HG03196 (cell line): ENCODE data around the gene ZNF48.
A peak's percentile ranks its signal among the peaks of the same experiment; 100 is the strongest.
"Not testable (repeated sequence)": the region's sequence is repeated elsewhere in the genome, so short reads cannot be mapped to it uniquely, and the experiment has no call there.

ENCODE experiments used
- ATAC-seq: cut with Tn5 transposase; IDR thresholded peaks from one replicate; pipeline ENCODE4 v1.9.1; 2021; ENCODE audit not compliant: unreplicated experiment

Gene ZNF48

DNA sequence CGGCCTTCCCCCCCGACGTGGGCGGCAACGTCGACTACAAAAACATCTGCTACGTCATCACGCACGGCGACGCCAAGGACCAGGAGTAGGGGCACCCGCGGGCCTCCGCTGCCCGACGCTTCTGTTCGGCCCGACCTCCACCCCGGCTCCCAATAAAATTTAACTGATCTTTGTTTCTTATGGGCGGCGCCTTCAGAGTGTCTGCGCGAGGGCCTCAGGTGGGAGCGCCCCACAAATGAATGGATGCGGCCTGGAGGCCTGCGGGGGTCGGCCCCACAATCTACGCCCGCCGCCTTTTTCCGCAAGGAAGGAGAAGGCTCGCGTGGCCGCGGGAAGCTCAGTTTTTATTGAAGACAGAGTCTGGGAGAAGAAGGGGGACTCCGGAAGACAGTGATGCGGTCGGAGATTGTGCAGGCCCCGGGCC, 17.4 kb upstream of the ZNF48 start:
- peak; percentile 29 for ATAC-seq

DNA sequence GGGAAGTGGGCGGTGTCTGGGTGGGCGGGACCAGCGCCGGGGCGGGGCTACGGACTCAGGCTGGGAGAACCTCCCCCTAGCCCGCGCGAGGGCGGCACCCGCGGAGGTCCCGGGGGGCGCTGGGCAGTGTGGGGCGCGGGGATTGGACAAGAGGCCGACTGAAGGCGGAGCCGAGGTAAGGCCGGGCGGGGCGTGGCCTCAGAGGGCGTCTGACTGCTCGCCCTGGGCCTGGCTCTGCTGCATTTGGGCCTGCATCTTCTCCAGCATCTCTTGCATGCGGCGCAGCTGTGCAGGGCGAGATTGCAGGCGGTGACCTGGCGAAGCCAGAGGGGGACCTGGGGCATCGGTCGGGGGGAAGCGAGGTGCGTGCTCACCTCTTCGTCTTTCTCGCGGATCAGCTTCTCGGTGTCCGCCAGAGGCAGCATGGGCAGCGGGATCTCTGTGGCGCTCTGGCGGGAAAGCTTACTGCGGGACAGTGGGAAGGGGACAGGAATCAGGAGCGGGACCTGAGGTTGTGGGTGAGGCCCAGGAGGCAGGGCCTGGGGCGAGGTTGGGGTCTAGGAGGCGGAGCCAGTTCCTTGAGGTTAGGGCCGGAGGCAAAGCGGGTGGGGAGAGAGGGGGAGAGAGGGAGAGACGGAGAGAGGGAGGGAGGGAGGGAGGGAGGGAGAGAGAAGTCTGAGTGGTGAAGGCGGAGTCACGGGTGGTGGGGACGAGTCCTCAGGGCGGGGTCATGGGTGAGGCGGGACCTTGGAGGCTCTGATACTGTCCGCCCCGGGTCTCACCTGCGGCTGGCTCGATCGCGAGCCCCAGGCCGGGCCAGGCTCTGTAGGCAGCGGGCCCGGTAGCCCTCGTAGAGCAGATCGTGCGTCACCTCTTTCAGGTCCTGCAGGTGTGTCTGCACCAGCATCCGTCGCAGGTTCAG, 16.7 kb upstream of the ZNF48 start:
- ATAC-seq: peak; percentile 86

DNA sequence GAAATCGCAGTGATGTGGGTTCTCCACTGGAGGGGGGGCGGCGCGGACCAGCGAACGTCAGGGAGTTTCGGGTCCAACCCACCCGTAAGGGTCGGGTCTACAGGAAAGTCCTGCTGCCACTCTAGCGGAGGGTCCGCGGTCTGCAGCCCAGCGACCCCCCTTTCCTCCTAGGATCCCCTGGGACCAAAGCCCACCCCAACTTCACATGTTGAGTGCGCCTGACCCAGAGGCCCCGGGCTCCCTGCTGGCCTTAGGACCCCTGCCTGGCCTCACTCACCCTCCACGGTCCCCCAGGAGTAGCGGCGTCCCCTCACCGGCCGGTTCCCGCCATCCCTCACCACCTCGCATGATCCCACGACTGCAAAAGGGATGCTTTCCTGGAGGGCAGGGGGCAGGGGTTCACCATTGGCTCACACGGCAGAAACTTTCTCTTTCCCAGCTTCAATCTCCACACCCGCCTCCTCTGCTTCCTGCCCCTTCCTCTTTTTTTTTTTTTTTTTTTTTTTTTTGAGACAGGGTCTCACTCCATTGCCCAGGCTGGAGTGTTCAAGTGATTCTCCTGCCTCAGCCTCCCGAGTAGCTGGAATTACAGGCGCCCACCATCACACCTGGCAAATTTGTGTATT, 15.9 kb upstream of the ZNF48 start:
- ATAC-seq: peak; percentile 1

DNA sequence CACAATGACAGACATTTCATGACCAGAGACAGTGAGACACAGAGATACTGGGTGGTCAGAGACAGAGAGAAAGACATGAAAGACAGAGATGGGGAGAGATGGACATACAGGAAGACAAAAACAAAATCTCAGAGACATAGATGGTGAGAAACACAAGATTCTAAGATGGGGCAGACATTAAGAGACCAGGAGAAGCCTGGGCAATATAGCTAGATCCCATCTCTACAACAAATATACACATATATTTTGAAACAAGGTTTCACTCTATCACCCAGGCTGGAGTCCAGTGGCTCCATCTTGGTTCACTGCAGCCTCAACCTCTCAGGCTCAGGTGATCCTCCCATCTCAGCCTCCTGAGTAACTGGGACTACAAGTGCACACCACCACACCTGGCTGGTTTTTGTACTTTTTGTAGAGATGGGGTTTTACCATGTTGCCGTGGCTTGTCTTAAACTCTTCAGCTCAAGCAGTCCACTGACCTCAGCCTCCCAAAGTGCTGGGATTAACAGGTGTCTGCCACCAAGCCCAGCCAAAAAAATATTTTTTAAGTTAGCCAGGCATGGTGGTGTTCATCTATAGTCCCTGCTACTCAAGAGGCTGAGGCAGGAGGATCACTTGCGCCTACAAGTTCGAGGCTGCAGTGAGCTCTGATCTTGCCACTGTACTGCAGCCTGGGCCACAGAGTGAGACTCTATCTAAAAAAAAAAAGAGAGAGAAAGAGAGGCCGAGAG, 15.0 kb upstream of the ZNF48 start:
- ATAC-seq: no peak

DNA sequence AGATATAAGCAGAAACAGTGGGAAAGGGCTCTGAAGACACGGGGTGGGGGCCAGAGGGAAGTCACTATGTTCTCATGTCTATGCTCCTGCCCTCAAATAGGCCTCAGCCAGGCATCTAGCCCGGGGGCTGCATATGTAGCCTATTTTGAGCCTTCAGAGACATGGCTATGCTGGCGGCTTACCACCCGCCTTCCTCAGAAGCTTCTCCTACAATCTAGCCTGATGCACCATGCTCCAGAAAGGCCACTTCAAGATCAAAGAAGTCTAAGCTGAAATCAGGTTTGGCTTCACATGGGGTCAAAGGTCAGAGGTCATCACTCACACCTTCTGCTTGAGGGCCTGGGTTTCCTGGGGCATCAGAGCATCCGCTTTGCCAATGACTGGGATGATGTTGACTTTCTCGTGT, 14.4 kb upstream of the ZNF48 start:
- no peak for ATAC-seq

DNA sequence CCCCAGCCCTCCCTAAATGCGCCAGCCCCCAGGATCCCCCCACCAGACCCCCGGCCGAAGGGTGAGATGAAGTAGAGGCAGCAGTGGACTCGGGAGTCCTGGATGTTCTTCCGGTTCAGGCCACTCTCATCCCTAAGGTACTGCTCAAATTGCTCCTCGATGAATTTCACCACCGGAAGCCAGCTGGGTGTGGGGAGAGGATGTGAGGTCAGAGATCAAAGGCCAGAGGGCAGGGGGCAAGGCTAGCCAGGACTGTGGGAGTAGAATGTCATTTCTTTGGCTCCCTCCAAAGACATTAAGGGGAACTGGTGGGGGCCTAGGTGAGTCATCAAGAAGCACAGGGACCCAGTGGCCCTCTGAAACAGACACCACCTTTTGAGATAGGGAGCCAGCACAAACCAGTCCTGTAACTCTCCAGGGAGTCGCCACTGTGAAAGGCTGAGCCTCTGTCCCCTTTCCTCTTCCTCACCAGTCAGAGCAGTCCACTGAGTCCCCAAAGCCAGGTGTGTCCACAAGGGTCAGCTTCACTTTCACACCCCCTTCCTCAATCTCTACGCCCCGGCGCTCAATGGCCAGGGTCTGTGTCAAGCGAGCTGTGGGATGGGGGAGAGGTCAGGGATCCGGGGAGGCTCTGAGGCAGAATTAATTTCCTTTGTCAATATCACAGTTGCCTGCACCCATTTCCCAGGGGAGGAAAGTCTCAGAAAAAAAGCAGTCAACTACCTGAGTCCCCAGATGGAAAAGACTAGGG, 13.8 kb upstream of the ZNF48 start:
- no peak for ATAC-seq

DNA sequence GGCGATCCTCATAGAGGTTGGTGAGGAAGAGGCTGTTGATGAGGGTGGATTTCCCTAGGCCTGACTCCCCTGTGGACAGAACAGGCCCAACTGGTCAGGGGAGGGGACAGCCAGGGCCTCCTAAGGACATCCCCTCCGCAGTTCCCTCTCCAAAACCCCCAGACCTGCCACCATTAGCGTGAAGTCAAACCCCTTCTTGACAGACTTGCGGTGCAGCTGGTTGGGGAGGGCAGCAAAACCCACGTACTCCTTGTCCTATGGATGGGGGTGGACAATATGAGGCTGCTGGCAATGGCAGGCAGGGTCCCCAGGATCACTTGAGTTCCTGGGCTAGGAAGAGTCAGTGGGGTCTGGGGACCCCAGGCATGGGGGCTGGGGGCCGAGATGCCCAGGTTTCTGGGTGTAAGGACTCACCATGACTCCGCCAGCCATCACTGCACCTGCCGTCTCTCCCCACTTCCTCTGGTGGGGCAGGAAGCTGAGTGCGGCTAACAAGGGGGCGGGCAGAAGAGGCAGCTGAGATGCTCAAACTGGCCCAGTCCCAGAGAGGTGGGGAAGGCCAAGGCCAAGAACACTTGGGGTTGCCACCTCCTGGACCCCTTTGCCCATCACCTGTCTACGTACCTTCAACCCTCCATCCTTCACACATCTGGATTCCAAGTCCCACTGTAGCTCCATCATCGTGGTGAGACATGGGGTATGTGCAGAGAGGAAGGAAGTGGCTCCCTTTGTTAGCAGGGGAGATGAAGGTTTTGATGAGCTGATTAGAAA, 12.9 kb upstream of the ZNF48 start, which contains the start of gene SEPTIN1:
SEPTIN1 (minus strand) TSS at position 451 of the 771 bp plus-strand sequence; CDS start at position 432, 19 bp downstream.
- no peak for ATAC-seq

DNA sequence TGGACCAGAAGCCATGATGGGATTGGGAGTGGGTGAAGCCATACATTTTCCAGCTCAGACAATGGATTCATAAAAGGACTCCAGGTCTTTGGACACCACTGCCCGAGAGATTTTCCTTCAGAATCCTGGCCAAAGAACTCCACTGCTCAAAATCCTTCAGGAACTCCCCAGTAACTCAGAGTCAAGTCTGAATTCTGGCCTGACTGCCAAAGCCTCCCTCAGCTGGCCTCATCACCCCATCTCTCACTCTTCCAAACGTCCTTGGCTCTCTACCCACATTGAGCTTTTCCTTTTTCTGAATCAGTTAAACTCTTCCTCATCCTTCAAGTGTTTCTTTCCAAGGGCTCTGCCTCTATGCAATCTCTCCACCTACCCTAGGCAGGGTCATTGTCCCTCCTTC, 11.7 kb upstream of the ZNF48 start:
- ATAC-seq: no peak

DNA sequence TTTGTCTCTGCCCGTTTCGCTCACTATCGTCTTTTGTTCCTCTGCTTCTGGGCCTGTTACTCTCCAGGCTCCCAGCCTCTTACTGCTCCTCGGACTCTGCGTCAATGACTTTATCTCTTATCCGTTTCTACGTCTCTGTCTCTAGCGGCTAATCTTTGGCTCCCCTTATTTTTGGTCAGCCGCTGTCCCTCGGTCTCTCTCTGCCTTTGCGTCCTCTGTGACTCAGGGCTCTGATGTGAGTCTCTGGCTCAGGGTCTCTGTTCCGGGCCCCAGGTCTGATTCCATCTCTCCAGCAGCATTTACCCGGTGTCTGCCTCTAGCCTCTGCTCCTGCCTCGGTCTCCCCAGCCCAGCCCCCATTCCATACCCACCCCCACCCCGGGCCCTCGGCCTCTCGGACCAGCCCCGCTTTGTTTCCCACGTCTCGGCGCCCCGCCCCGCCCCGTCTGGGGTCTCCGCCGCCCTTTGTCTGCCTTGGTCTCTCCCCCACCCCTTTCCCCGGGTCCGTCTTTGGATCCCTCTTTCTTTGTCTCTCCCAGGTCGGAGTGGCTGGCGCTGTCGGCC, 547 bp upstream of the ZNF48 start:
- no peak for ATAC-seq

DNA sequence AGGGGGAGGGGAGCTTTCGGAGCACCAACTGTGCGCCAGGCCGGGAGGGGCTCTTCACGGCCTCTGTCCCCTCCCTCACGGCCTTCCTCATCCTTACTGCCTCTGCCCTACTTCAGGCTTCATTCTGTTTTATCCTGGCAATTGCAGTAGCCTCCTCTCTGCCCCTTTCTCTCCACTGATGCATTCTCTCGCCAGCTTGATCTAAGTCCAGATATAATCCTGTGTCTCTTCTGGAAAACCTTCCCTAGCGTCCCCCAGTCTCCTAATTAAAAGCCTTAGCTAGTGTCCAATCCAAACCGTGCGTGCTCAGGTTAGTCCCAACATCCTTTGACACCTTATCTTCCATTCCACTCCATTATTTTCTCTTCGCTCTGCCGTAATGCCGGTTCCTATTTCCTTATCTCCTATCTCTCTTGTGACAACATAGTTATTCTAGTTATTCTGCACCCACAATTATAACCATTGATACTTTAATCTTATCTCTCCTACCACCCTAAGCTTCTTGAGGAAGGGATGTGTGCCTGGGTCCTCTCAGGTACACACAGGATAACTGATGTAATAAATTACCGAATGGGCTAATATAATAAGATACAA, 869 bp downstream of the ZNF48 start:
- ATAC-seq: peak; percentile 11

DNA sequence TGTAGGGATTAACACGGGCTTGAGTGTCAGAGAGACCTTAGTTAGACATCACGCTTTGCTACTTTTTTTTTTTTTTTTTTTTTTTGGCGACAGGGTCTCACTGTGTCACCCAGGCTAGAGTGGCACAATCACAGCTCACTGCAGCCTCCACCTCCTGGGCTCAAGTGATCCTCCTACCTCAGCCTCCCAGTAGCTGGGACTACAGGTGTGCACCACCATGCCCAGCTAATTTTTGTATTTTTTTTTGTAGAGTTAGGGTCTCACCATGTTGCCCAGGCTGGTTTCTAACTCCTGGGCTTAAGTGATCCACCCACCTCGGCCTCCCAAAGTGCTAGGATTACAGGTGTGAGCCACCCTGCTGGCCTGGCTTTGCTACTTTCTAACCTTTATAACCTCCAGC, 1.4 kb downstream of the ZNF48 start:
- not testable (repeated sequence) for ATAC-seq

DNA sequence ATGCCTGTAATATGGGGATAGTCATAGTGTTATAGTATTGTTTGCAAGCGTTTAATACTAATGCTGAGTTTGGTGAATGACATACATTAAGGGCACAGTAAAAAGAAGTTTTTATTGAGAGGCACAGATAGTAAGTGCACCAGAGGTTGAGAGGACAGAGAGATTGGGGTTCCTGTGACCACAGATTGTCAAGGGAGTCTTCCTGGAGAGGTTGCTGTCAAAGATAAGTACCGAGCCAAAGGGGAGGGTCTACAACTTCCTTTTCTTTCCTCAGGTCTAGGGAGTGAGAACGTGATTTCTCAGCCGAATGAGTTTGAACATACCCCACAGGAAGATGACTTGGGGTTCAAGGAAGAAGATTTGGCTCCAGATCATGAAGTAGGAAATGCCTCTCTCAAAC, 1.8 kb downstream of the ZNF48 start:
- no peak for ATAC-seq

DNA sequence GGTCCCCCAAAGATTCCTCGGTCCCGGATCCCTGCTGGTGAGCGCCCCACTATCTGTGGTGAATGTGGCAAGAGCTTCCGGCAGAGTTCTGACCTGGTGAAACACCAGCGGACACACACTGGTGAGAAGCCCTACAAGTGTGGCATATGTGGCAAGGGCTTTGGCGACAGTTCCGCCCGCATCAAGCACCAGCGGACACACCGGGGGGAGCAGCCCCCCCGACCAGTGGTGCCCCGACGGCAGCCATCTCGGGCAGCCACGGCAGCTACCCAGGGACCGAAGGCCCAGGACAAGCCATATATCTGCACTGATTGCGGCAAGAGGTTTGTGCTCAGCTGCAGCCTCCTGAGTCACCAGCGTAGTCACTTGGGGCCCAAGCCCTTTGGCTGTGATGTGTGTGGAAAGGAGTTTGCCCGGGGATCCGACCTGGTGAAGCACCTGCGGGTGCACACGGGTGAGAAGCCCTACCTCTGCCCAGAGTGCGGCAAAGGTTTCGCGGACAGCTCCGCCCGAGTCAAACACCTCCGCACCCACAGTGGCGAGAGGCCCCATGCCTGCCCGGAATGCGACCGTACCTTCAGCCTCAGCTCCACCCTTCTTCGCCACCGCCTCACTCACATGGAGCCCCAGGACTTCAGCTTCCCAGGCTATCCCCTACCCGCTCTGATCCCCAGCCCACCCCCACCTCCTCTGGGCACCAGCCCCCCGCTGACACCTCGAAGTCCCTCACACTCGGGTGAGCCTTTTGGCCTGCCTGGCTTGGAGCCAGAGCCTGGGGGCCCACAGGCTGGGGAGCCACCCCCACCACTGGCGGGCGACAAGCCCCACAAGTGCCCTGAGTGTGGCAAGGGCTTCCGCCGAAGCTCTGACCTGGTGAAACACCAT, 2.8 kb downstream of the ZNF48 start:
- ATAC-seq: no peak

DNA sequence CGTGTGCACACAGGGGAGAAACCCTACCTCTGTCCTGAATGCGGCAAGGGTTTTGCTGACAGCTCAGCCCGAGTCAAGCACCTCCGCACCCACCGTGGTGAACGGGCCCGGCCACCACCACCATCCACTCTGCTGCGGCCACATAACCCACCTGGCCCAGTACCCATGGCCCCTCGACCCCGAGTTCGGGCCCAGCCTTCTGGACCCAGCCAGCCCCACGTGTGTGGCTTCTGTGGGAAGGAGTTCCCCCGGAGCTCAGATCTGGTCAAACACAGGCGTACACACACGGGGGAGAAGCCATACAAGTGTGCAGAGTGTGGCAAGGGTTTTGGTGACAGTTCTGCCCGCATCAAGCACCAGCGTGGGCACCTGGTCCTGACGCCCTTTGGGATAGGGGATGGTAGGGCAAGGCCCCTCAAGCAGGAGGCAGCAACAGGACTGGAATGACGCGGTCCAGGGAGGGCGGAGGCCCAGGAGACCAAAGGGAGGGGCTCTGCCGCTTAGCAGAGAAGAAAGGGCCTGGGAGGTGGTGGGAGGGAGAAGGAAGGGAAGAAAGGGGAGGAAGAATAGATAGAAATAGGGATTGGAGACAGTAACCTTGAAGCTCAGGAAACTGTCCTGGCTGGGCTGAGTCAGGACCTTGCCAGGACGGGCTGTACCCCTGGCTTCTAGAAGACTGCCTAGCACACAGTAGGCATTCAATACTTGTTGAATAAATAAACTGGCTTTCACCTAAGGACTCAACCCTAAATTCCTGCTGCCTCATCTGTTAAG, 3.6 kb downstream of the ZNF48 start:
- ATAC-seq: no peak

DNA sequence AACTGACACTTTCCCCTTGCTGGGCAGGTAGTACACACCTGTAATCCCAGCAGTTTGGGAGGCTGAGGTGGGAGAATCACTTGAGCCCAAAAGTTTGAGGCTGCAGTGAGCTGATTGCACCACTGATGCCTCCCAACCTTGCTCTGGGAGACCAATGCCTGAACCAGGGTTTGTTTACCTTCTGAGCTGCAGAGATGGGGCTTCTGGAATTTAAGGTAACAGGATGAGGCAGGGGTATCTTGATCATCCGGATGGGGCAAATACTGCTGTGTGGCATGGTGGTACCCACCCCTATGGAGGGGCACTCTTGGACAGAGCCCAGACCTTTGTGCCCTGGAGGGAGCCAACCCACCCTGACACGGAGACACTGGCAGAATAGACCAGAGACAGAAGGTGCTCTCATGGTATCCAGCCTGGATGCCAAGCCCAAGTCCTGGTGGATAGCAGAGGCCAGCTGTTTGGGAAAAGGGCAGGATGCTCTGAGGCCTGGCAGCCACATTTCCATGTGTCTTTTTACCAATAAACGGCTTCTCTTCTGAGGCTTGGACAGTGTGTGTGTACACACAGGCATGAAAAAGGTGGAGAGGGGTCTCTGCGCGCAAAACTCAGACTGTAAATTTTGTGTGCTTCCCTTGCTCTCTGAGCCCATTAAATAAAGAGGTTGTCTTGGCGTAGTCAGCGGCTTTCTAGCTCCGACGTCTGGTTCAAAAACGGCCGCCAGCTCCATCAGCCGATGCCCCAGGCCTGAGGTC, 4.4 kb downstream of the ZNF48 start:
- no peak for ATAC-seq

DNA sequence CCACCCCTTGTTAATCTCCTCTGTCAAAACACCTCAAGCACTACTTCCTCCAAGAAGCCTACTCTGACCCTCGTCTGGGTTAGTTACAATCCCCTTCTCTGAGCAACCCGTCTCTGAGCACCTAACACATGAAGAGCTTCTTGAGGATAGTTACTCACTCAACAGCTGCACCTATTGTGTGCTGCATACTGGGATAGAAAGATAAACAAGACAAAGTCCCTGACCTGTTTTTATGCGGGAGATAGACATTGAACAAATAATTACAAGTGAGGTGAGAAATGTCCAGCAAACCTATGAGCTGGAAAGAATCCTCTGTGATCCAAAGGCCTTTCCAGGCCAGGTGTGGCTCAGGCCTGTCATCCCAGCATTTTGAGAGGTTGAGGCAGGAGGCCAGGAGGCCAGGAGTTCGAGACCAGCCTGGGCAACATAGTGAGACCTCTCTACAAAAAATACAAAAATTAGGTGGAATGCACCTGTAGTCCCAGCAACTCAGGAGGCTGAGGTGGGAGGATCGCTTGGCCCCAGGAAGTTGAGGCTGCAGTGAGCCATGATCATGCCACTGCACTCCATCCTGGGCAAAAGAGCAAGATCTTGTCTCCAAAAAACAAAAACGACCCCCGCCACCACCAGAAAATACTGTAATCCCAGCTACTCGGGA, 6.7 kb downstream of the ZNF48 start:
- ATAC-seq: no peak

DNA sequence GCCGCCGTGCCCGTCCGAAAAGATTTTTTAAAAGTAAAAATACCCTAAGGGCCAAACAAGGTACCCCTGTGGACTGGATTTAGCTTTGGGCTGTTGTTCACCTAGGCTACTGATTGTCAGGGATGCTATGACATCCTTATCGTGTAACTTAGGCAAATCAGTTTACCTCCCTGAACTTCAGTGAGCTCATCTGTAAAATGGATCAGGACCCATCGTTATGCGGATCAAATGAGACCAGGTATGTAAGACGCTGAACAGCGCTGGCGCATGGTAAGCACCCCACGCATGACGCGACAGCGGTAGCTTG, 11.5 kb downstream of the ZNF48 start:
- ATAC-seq: peak; percentile 19
